ENCODE results near the gene TBC1D8. TPM values are rescaled to one million over a fixed set of nuclear protein-coding genes. Genes with fewer than 3 reads are reported as not detected.

TBC1D8 gene
- total RNA-seq, 4 donors from 2014 or later = 22.2 to 68.0 (median 31.9) TPM

DNA sequence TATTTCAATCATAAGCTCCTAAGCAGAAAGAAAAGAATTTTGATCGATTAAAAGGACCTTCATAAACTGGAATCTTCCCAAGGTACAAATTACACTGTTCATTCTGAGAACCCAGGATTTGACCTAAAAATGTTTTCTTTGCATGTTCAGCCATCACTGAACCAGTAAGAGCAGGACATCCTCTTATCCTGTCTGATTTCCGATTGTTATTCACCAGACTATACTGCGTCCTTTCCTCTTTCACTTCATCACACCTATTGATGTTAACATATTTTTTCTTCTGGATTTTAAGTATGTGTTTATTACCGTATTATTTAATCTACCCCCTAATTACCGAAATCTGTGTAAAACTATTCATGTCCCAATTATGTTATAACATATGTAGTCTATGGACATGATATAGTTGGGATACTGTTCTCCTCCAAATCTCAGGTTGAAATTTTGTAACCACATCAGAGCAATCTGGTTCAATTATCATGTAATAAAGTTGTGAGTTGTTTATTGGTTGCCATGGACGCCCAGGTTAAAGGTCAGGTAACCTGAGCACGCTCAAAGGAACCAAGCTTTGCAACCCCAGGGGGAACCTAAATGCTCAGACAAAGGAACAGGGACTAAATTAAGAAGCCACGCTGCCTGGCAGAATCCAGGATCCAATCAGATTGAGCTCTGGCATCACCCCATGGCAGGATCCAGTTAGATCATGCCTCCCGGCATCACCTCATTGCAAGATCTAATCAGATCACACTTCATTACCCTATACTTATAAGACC is 11.6 kb upstream of the TBC1D8 start:
- DNase-seq (ENCODE audit: low spot score) = no peak
- ATAC-seq (ENCODE audit: low FRiP score) = no peak
- TF ChIP-seq, protein P1, sequence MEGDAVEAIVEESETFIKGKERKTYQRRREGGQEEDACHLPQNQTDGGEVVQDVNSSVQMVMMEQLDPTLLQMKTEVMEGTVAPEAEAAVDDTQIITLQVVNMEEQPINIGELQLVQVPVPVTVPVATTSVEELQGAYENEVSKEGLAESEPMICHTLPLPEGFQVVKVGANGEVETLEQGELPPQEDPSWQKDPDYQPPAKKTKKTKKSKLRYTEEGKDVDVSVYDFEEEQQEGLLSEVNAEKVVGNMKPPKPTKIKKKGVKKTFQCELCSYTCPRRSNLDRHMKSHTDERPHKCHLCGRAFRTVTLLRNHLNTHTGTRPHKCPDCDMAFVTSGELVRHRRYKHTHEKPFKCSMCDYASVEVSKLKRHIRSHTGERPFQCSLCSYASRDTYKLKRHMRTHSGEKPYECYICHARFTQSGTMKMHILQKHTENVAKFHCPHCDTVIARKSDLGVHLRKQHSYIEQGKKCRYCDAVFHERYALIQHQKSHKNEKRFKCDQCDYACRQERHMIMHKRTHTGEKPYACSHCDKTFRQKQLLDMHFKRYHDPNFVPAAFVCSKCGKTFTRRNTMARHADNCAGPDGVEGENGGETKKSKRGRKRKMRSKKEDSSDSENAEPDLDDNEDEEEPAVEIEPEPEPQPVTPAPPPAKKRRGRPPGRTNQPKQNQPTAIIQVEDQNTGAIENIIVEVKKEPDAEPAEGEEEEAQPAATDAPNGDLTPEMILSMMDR (IDR thresholded peaks at IDR 0.05) = no peak

DNA sequence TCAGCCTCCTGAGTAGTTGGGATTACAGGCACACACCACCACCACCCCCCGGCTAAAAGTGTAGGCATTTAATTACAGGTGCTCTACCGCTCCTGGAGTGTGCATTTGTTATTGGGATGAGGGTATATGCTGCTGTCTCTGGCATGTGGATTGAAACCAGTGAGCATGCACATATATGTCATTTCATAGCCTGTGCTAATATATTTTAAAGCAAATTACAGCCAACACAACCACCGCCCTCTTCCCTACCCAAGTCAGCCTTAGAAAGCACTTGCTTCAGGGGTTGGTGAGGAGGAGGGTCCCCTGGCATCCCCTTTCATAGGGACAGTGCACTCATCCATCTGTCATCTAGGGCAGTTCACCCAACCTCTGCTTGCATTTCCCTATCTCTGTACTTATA is 10.5 kb upstream of the TBC1D8 start:
- no peak for ATAC-seq (ENCODE audit: low FRiP score)
- DNase-seq (ENCODE audit: low spot score) = no peak
- TF ChIP-seq, protein P1 (IDR thresholded peaks at IDR 0.05) = no peak

DNA sequence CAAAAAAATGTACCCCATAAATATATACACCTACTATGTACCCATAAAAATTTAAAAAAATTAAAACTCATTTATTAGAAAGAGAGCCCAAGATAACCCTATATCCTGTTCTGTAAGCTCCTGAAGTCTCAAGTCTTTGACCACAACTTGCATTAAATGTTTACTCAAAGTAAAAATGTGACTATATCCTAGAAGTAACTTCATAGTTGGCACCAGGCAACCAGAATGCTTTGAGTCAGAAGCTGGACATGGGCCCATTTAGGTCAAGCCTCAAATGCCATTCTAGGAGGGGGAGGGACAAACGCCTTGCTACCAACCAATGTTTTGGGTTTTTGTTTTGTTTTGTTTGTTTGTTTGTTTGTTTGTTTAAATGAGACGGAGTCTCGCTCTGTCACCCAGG is 9.3 kb upstream of the TBC1D8 start:
- no peak for DNase-seq (ENCODE audit: low spot score)
- no peak for ATAC-seq (ENCODE audit: low FRiP score)
- TF ChIP-seq, protein P1 (IDR thresholded peaks at IDR 0.05) = no peak

DNA sequence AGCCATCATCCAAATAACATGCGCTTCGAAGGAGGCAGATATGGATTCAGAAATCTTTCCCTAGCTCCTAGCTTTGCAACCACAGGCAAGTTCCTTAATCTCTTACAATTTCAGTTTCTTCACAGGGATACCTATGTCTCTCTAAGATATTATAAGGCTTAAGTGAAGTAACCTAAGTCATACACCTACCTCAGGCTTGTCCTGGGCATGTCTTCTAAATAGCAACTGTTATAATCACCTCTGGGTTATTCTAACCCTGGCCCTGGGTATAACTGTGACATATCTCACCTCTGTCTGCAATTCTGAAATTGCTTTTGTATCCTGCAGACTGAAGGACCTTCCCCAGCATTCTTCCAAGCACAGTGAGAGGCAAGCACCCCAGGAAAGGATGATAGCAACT is 8.3 kb upstream of the TBC1D8 start:
- ATAC-seq (ENCODE audit: low FRiP score) = no peak
- TF ChIP-seq, protein P1 (IDR thresholded peaks at IDR 0.05) = no peak
- no peak for DNase-seq (ENCODE audit: low spot score)

DNA sequence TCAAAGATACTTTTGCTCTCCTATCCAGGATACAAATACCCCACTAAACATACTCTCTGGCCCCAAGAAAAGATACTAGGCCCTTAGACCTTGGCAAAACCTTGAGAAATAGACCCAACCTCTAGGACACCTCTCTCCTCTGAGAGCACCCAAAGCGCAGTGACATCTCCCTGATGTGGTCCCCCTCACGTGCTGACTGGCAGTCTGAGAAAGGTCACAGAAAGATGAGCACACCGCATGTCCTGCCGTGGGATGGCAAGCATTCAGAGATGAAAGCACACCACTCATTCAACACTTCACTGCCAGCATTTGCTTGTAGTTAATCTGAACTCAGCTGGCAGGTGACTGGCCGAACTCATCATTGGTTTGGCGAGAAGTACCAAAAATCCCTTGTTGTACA is 6.1 kb upstream of the TBC1D8 start:
- DNase-seq (ENCODE audit: low spot score) (no peak), ATAC-seq (ENCODE audit: low FRiP score) (no peak)
- TF ChIP-seq, protein P1 (IDR thresholded peaks at IDR 0.05) = no peak

DNA sequence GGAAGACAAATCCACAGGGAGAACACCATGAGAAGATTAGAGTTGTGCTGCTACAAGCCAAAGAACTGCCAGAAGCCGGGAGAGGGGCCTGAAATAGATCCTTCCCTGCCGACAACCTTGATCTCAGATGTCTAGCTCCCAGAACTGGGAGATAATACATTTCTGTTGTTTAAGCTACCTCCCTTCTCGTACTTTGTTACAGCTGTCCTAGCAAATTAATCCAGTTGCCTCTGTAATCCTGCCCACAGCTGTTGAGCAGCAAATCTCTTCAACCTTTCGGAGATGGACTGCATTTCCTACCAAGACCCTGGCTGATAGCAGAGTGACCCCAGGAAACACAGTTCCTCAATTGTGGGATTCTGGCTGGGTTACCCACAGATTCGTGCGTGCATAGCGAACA is 2.6 kb upstream of the TBC1D8 start:
- TF ChIP-seq, protein P1 (IDR thresholded peaks at IDR 0.05) = no peak
- no peak for DNase-seq (ENCODE audit: low spot score)

DNA sequence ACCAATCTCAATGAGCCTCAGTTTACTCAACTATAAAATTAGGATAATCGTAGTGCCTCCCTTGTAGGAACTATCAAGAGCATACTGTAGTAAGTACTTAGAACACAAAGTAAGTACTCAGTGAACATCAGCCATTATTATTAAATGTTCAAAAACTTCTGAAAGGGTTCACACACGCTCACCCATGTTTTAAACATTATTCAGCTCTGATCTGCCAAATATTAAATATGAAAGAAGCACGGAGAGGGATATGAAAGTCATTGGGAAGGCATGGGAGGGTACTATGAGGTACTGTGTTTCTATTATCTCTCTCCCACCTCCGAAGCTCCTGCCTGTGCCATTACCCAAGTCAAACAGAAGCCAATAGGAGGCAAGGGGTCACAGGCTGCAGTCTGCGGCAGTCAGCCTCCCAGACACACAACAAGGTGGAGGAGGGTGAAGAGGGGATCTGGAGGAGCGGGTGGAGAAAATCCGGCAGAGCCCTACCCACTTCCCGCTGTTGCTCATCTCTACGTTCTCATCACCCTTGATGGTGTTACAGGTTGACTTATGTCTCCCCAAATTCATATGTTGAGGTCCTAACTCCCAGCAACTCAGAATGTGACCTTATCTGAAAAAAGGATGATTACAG is 2.0 kb upstream of the TBC1D8 start:
- TF ChIP-seq, protein P1 (IDR thresholded peaks at IDR 0.05) = no peak
- no peak for ATAC-seq (ENCODE audit: low FRiP score)
- DNase-seq (ENCODE audit: low spot score) = no peak

More for the DNA sequence above, 2.6 kb upstream of the TBC1D8 start:
- ATAC-seq (ENCODE audit: low FRiP score) = no peak
